Right cardiac atrium (tissue), 5 donors: ENCODE measurements around the gene RAMAC. TPM values are rescaled to one million over a fixed set of nuclear protein-coding genes. Genes with fewer than 3 reads are reported as not detected.

Experiments
- ATAC-seq, 2 donors: fragments of 200-7000 bp; cut with Tn5 transposase; one replicate each; pipeline versions ENCODE4 v1.8.0 to v1.9.1; 2020; ENCODE audit warnings: moderate library complexity in 2 of 2, mild to moderate bottlenecking in 1 of 2
- DNase-seq, 3 donors: peaks; one replicate each; pipeline ENCODE4 v3.0.0-alpha.2; 2020
- H3K27ac ChIP-seq: one replicate; pipeline ENCODE4 v1.5.1; 2013; ENCODE audit warnings: mild to moderate bottlenecking, low read length, control low read depth, moderate library complexity
- H3K27me3 ChIP-seq: one replicate; pipeline ENCODE4 v1.6.1; 2013; ENCODE audit not compliant: control insufficient read depth, insufficient read depth
- H3K4me1 ChIP-seq: one replicate; pipeline ENCODE4 v1.6.1; 2013; ENCODE audit warnings: low read length; ENCODE audit not compliant: control insufficient read depth, insufficient read depth
- H3K4me3 ChIP-seq: one replicate; pipeline ENCODE4 v1.5.1; 2013; ENCODE audit warnings: low read length, control low read depth
- H3K9me3 ChIP-seq: one replicate; pipeline ENCODE4 v1.6.1; 2013; ENCODE audit warnings: low read length; ENCODE audit not compliant: control insufficient read depth
- WGBS: extraction: QIAGEN DNeasy Blood & Tissue Kit; methylation state at CpG from one replicate; pipeline ENCODE4 v1.1.7; 2013; 5-methylcytosine and 5-hydroxymethylcytosine counted together
- intact Hi-C, 4 donors: fragments of 100-400 bp; cut with DNase I; formaldehyde crosslinking; loops; one replicate each; pipeline versions ENCODE4 v1.11.0 to v1.14.0; 2022 to 2023
- polyA plus RNA-seq: library from polyadenylated mRNA; stranded (reverse); fragments of 200-250 nt; gene quantifications from one replicate; pipeline ENCODE4 v1.2.3, GENCODE V29; 2013
- total RNA-seq, 4 donors: library from RNA; stranded (reverse); fragmentation: NEBNext Ultra II Directional; extraction: Animal tissue kit (Norgen Biotek cat#: 25700); gene quantifications; one replicate each; pipeline ENCODE4 v1.2.1, GENCODE V29; 2021
- donor health status: healthy with polysubstance abuse.
- donor health status: DM: no; HTN: yes; CAD: no.
- donor health status: DM: no; HTN: no; CAD: no.
- donor health status: DM: no; HTN: yes; CAD: no; lungs with severe emphysema.
- donor health status: DM: yes; HTN: yes; CAD: no.

Gene RAMAC
- total and polyA plus RNA-seq, 5 donors, result 13.3 to 16.4 (median 13.6) TPM

GRCh38 chr15:82950295-82950694 is 35.7 kb upstream of the RAMAC start:
- Histone ChIP-seq H3K27me3 (no peaks in the 10 kb centered on the region), H3K4me1 (no peaks in the 10 kb centered on the region), H3K27ac (no peak overlapping the region), H3K9me3 (no peaks in the 10 kb centered on the region), H3K4me3 (no peak overlapping the region)
- intact Hi-C loops, result no loop called here
- ATAC-seq, result no peak
- DNase-seq, result no peak
- WGBS, result 76% methylated on average over 5 of the region's 5 CpGs

GRCh38 chr15:82950746-82951370 is 35.2 kb upstream of the RAMAC start:
- intact Hi-C loops, result no loop called here
- ATAC-seq (peak in 1 of 2 donors; percentile 23), DNase-seq (no peak)
- Histone ChIP-seq H3K27me3 (no peaks in the 10 kb centered on the region), H3K4me3 (no peak overlapping the region), H3K27ac (no peak overlapping the region), H3K9me3 (no peaks in the 10 kb centered on the region), H3K4me1 (no peaks in the 10 kb centered on the region)
- WGBS, result 58% methylated on average over 6 of the region's 6 CpGs

DNA sequence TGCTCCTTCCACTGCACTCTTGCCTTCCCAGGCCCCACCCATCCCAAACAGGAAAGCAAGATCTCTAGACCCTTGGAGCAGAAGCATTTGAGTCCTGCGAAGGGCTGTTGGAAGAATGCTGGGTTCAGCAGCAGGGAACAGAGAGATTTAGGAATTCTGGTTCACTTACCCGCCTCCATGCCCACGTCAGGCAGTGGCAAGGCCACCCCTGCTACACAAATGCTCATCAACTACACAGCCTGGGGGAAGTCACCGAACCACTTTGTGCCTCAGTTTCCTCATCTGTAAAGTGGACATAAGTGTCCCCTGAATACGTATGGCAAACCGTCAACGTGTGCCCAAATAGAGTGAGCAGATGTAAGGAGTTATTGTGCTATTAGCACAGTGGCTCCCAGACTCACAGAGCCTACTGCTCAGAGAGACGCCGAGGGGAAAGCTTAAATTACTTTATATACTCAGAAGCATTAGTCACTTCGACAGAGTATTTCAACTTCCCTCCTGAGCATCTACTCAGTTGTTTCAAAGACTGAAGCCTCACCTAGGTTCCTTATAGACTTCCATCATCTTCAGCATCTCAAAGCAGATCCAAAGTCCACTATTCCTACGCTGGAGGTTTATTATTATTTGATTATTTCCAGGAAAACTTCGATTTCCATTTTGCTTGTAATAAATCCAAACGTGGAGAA is 34.4 kb upstream of the RAMAC start:
- 63% methylated on average over 13 of the region's 13 CpGs for WGBS
- intact Hi-C loops, result no loop called here

DNA sequence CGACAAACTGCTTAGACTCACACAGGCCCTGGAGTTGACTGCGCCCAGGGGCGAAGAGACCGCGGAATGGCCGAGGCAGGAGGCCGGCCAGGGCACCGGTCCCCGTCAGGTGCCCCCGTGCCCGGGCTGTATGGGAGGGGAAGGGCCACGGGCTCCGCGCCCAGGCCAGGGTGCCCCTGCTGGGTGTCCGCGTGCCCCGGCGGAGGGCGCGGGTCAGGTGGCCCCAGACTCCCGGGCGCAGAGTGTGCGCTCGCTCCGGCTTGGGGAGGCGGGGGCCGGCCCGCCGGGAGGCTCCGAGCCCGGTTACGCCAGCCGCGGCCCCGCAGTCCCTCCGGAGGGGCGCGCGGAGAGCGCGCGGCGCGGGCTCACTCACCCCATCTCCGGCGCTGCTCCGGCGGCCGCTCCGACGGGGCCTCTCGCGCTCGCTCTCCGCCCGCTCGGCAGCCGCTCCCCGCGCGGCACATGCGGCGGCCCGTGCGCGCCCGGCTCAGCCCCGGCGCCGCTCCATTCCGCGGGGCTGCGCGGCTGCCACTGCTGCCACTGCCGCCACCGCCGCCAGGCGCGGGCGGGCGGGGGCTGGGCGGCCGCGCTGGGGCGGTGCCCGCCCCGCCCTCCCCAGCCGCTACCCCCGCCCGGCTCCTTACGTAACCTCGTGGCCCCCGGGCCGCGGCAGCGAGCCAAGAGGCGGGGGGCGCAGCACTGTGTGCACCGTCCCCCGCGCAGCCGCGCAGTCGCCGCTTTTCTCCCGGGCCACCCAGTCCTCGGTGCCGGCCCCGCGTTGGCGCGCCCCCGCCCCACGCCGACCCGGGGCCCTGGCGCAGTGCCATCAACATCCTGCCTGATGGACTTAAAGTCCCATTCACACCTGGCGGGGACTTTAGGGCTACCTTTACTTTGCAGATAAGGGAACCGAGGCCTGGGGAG is 33.6 kb upstream of the RAMAC start, which contains the start of gene HOMER2:
Gene HOMER2 (minus strand): TSS at position 563 of the 924 bp plus-strand sequence. CDS start 185 bp downstream, at position 378.
- peak within 1 kb of the TSS; percentile 97 for H3K4me3 ChIP-seq
- H3K9me3 ChIP-seq, result no peaks in the 10 kb centered on the region
- H3K27me3 ChIP-seq, result no peaks in the 10 kb centered on the region
- peak; percentile 54 to 75 for ATAC-seq
- intact Hi-C loops, result no loop called here
- WGBS, result 1% methylated on average over 119 of the region's 119 CpGs
- H3K27ac ChIP-seq, result peak within 1 kb of the TSS; percentile 34
- DNase-seq, result peak; percentile 23 to 78 (median 77)
- H3K4me1 ChIP-seq, result no peaks in the 10 kb centered on the region

More for the DNA sequence above, 34.4 kb upstream of the RAMAC start:
- Histone ChIP-seq H3K27me3 (no peaks in the 10 kb centered on the region), H3K27ac (no peak overlapping the region), H3K4me3 (peak overlapping the region; percentile 97), H3K4me1 (no peaks in the 10 kb centered on the region), H3K9me3 (no peaks in the 10 kb centered on the region)
- DNase-seq (no peak), ATAC-seq (no peak)

GRCh38 chr15:82958638-82959037 is 27.4 kb upstream of the RAMAC start:
- DNase-seq, result no peak
- H3K9me3 ChIP-seq, result no peaks in the 10 kb centered on the region
- no peak overlapping the region for H3K27ac ChIP-seq
- intact Hi-C loops, result no loop called here
- no peaks in the 10 kb centered on the region for H3K27me3 ChIP-seq
- ATAC-seq, result peak in 1 of 2 donors; percentile 39
- 75% methylated on average over 1 of the region's 1 CpG for WGBS
- H3K4me1 ChIP-seq, result no peaks in the 10 kb centered on the region
- H3K4me3 ChIP-seq, result no peak overlapping the region

DNA sequence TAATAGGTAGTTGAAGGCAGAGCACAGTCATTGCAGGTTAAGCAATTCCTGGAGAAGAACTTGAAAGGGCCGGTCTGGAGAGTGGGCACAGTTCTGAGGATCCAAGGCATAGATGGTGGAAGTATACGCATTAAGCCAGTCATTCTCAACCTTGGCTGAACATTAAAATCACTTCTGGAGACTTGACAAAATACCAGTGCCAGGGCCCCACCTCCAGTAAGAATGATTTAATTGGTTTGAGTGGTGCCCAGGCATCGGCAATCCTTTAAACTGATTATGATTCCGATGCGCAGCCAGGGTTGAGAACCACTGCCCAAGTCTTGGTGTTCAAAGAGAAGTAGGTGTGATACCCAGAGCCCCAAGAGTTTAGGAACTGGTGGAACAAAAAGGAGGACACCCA is 26.6 kb upstream of the RAMAC start:
- DNase-seq (no peak), ATAC-seq (no peak)
- H3K27me3 ChIP-seq, result no peaks in the 10 kb centered on the region
- H3K27ac ChIP-seq, result no peak overlapping the region
- H3K9me3 ChIP-seq, result no peaks in the 10 kb centered on the region
- H3K4me1 ChIP-seq, result no peaks in the 10 kb centered on the region
- WGBS, result 98% methylated on average over 5 of the region's 5 CpGs
- intact Hi-C loops, result no loop called here
- no peak overlapping the region for H3K4me3 ChIP-seq

DNA sequence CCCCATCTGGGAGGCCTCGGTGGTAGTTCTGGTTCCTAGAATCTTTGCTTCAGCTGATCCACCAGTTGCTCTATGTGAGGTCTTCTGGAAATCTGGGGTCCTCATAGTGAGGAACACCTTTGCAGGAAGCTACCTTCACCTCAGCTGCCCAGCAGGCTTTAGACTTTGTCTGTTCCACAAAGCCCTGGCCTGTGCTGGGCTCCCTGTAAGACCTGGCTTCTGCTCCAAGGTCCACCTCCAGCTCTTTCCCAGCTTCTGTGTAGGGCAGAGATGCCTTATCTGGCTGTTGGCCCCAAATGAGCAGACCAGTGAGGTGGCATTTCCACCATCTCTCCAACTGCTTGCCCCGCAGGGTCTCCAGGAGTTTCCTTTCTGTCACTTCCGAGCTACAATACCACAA is 25.2 kb upstream of the RAMAC start:
- Histone ChIP-seq H3K9me3 (no peaks in the 10 kb centered on the region), H3K27ac (no peak overlapping the region), H3K27me3 (no peaks in the 10 kb centered on the region), H3K4me3 (no peak overlapping the region), H3K4me1 (no peaks in the 10 kb centered on the region)
- DNase-seq (no peak), ATAC-seq (no peak)
- 88% methylated on average over 3 of the region's 3 CpGs for WGBS
- intact Hi-C loops, result no loop called here

DNA sequence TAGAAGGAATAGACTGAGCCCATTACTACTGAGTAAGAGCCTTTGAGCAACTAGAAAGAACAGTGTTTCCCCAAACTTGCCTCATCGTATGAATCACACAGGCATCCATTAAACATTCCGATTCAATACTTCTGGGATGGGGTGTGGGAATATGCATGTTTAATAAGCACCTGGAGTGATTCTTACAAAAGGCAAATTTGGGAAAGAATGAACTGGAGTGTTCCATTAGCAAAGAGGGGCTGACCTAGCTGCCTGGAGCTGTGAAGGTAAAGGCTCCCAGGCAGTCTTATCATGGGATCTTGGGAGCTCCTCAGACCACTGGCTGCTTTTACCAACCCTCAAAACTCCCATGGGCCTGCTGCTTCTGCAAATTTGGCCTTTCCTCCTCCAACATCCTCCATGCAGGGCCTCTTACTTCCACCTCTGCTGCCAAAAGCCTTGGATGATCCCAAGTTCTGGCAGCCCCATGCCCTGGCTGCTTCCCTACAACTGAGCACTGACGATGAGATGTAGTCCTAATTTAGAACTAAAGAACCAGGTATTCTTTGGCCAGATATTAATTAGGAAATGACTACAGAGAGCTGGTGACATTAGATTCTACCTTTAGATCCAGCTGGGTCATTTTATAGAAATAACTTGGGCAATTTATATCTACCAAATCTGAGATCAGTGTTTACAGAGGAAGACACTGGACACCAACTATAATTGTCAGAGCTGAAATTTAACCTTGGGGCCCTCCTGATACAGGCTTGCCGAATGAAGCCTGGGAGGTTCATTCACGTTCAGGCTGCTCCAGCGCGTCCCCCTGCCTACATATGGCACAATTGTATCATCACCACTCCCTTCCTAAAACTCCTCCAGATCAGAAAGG is 22.3 kb upstream of the RAMAC start:
- no peak overlapping the region for H3K4me3 ChIP-seq
- H3K27me3 ChIP-seq, result no peaks in the 10 kb centered on the region
- no peak for DNase-seq
- 75% methylated on average over 7 of the region's 7 CpGs for WGBS
- peak overlapping the region; percentile 46 for H3K27ac ChIP-seq
- intact Hi-C loops, result no loop called here
- H3K4me1 ChIP-seq, result no peaks in the 10 kb centered on the region
- no peaks in the 10 kb centered on the region for H3K9me3 ChIP-seq
- peak in 1 of 2 donors; percentile 35 for ATAC-seq

- intact Hi-C loops, result no loop called here
- Histone ChIP-seq H3K27me3 (no peaks in the 10 kb centered on the region), H3K4me3 (no peak overlapping the region), H3K27ac (no peak overlapping the region), H3K9me3 (no peaks in the 10 kb centered on the region), H3K4me1 (peaks cover under 1% of the 10 kb centered on the region)
- ATAC-seq (no peak), DNase-seq (no peak)
- 94% methylated on average over 5 of the region's 5 CpGs for WGBS
These were observed 21.1 kb upstream of the RAMAC start for GRCh38 chr15:82964890-82965289.

- Histone ChIP-seq H3K9me3 (no peaks in the 10 kb centered on the region), H3K4me3 (no peak overlapping the region), H3K4me1 (peaks cover 7% of the 10 kb centered on the region), H3K27me3 (no peaks in the 10 kb centered on the region), H3K27ac (no peak overlapping the region)
- intact Hi-C loops, result no loop called here
- ATAC-seq (no peak), DNase-seq (no peak)
- 74% methylated on average over 4 of the region's 4 CpGs for whole genome bisulfite sequencing
These were observed 19.3 kb upstream of the RAMAC start for GRCh38 chr15:82966671-82967071.
